Stimulated activated CD8-positive, alpha-beta memory T cell treated with anti-CD3 and anti-CD28 coated beads, Interleukin-4, amount 100 ng/mL, for 1 hour (primary cell): ENCODE results near the gene TPCN2.

Source experiments
- DNase-seq, 2 donors: peaks; one replicate each; pipeline ENCODE4 v3.0.0-alpha.2; 2020; ENCODE audit warnings: low read depth in 2 of 2, low spot score in 1 of 2

The TPCN2 gene

GRCh38 chr11:69108559-69108958 is 59.8 kb downstream of the TPCN2 start:
- no peak for DNase-seq

GRCh38 chr11:69109101-69109500 is 60.4 kb downstream of the TPCN2 start:
- no peak for DNase-seq

GRCh38 chr11:69110451-69110850 is 61.7 kb downstream of the TPCN2 start:
- DNase-seq, result no peak

GRCh38 chr11:69111624-69112542 is 63.2 kb downstream of the TPCN2 start:
- no peak for DNase-seq

- DNase-seq, result no peak
Measured at GRCh38 chr11:69113226-69113625, 64.5 kb downstream of the TPCN2 start.

GRCh38 chr11:69113646-69114340 is 65.1 kb downstream of the TPCN2 start:
- no peak for DNase-seq

GRCh38 chr11:69114362-69114761 is 65.6 kb downstream of the TPCN2 start:
- no peak for DNase-seq

GRCh38 chr11:69114811-69115523 is 66.2 kb downstream of the TPCN2 start:
- DNase-seq, result no peak

- no peak for DNase-seq
Measured at GRCh38 chr11:69115586-69116560, 67.1 kb downstream of the TPCN2 start.

- no peak for DNase-seq
Measured at GRCh38 chr11:69116671-69117070, 67.9 kb downstream of the TPCN2 start.

GRCh38 chr11:69119190-69119589 is 70.5 kb downstream of the TPCN2 start:
- DNase-seq, result no peak

- DNase-seq, result no peak
Measured at GRCh38 chr11:69120096-69120875, 71.6 kb downstream of the TPCN2 start.

- DNase-seq, result no peak
Measured at GRCh38 chr11:69121021-69121420, 72.3 kb downstream of the TPCN2 start.

GRCh38 chr11:69121621-69122325 is 73.0 kb downstream of the TPCN2 start:
- DNase-seq, result no peak

- no peak for DNase-seq
Measured at GRCh38 chr11:69122326-69122629, 73.5 kb downstream of the TPCN2 start.

- peak in 1 of 2 donors; percentile 1 for DNase-seq
Measured at GRCh38 chr11:69122630-69123431, 74.1 kb downstream of the TPCN2 start.

- no peak for DNase-seq
Measured at GRCh38 chr11:69123593-69124545, 75.1 kb downstream of the TPCN2 start.
